Epithelial cell of proximal tubule (primary cell): ENCODE data around the gene NANOS1. TPM values are rescaled to one million over a fixed set of nuclear protein-coding genes. Genes with fewer than 3 reads are reported as not detected.
"Not testable (repeated sequence)": the region's sequence is repeated elsewhere in the genome, so short reads cannot be mapped to it uniquely, and the experiment has no call there.

ENCODE experiments used
- DNase-seq: peaks from one replicate; pipeline ENCODE4 v3.0.0-alpha.2; 2011; ENCODE audit warnings: low read depth
- H3K4me3 ChIP-seq: 2 replicates; pipeline ENCODE4 v1.5.1; 2011; ENCODE audit warnings: low read depth, mild to moderate bottlenecking, low read length
- total RNA-seq: library from RNA; depleted of rRNA; stranded (reverse); fragments of >200 nt; gene quantifications from 2 replicates; pipeline ENCODE4 v1.2.3, GENCODE V29; 2015
- TF ChIP-seq, protein P1 (sequence below): conservative IDR thresholded peaks from 2 replicates; pipeline ENCODE4 v1.5.1; 2012; ENCODE audit warnings: low read depth, mild to moderate bottlenecking, low read length

The NANOS1 gene
- total RNA-seq, 1 donor from 2014 or later: 8.0 TPM

DNA sequence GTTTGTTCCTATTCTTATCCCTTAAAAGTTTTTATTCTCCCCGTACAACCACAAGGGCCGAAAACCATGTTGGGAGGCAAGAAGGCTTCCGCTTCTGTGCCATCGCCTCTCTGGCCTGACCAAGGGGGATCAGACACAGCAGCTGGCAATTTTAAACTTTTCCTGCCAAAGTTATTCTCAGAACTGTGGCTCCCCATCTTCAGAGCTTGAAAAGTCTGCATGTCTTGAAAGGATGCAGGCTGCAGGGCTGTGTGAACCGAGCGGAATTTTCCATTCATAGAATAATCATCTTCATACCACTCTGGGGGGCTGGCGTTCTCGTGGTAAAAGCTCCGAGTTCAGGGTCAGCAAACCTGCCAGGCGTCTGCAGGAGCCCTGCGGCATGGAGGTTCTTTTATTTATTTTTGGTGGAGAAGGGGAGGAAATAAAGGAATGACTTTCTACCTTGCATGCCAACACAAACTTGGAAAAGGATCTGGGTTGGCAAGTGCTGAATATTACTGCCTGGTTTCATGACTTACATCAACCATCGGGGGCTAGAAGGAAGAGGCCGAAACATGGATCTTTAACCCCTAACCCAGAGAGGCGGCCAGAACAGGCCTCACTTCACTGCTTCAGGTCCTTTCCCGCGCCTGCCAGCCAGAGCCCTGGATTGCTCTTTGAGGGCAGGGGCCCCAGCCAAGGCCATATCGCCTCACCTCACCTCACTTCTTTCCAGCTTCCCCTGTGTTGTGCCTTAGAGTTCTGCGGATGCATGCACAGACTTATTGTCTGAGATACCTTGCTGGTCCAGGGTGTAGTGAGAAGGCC, 3.0 kb upstream of the NANOS1 start:
- TF ChIP-seq, protein P1, sequence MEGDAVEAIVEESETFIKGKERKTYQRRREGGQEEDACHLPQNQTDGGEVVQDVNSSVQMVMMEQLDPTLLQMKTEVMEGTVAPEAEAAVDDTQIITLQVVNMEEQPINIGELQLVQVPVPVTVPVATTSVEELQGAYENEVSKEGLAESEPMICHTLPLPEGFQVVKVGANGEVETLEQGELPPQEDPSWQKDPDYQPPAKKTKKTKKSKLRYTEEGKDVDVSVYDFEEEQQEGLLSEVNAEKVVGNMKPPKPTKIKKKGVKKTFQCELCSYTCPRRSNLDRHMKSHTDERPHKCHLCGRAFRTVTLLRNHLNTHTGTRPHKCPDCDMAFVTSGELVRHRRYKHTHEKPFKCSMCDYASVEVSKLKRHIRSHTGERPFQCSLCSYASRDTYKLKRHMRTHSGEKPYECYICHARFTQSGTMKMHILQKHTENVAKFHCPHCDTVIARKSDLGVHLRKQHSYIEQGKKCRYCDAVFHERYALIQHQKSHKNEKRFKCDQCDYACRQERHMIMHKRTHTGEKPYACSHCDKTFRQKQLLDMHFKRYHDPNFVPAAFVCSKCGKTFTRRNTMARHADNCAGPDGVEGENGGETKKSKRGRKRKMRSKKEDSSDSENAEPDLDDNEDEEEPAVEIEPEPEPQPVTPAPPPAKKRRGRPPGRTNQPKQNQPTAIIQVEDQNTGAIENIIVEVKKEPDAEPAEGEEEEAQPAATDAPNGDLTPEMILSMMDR: no peak
- DNase-seq: no peak
- no peak overlapping the region for H3K4me3 ChIP-seq

GRCh38 chr10:119028445-119028899, 1.0 kb upstream of the NANOS1 start:
- not testable (repeated sequence) for DNase-seq, H3K4me3 ChIP-seq

- DNase-seq: no peak
- TF ChIP-seq, protein P1: no peak
Observed at GRCh38 chr10:119028900-119029612, 458 bp upstream of the NANOS1 start.

GRCh38 chr10:119030421-119031250, 1.1 kb downstream of the NANOS1 start:
- TF ChIP-seq, protein P1: no peak
- DNase-seq: no peak
- peak overlapping the region; percentile 32 for H3K4me3 ChIP-seq

More at GRCh38 chr10:119028900-119029612, 458 bp upstream of the NANOS1 start:
- peak overlapping the region; percentile 33 for H3K4me3 ChIP-seq

DNA sequence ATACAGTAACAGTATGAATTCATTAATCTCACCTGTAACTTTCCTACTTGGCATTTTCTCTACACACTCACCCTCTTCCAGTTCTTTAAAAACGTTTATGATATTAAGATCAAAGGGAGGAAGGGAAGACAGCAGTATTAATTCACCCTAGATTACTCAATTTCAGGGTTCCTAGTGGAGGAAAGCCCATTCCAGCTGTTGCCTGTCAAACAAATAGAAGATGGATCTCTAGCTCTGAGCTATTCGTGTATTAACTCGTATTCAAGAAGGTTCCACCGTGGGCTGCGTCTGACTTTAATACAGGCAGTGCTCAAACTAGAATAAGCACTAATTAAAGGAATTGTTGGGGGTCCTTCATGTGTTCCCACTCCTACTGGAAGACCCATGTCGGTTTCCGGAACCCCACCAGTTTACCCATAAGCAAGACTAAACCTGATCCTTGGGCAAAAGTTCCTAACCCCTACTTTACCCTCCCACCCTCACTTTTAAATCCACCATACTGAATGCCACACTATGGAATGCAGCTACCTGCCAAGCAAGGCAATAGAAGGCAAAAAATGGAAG, 2.1 kb downstream of the NANOS1 start:
- no peak overlapping the region for H3K4me3 ChIP-seq
- DNase-seq: no peak

GRCh38 chr10:119039161-119039560, 9.6 kb downstream of the NANOS1 start:
- TF ChIP-seq, protein P1: no peak
- no peak overlapping the region for H3K4me3 ChIP-seq
- DNase-seq: no peak

More for the DNA sequence above, 2.1 kb downstream of the NANOS1 start:
- TF ChIP-seq, protein P1: no peak
